OCI-LY1 (cell line): Measurements from ENCODE around the gene RASGEF1B.

ENCODE experiments used
- H2AFZ ChIP-seq: fragments of 200-600 bp; sonication (generic), shearing (Covaris generic); 2 replicates; pipeline ENCODE4 v1.6.0; 2014; ENCODE audit warnings: antibody characterized with exemption, mild to moderate bottlenecking, low read length
- H3F3A ChIP-seq: fragments of 200-600 bp; sonication (generic), shearing (Covaris generic); 2 replicates; pipeline ENCODE4 v1.6.0; 2014; ENCODE audit warnings: mild to moderate bottlenecking, antibody characterized with exemption, low read length, moderate library complexity; ENCODE audit not compliant: insufficient read depth
- H3K27ac ChIP-seq: fragments of 200-600 bp; sonication (generic); 2 replicates; pipeline ENCODE4 v1.5.1; 2014; ENCODE audit warnings: low read length, mixed run types, mild to moderate bottlenecking, low read depth; ENCODE audit not compliant: poor library complexity, severe bottlenecking
- H3K27me3 ChIP-seq: fragments of 200-600 bp; sonication (generic); 2 replicates; pipeline ENCODE4 v1.6.0; 2014; ENCODE audit warnings: antibody characterized with exemption, mild to moderate bottlenecking, low read length, moderate library complexity; ENCODE audit not compliant: insufficient read depth
- H3K36me3 ChIP-seq: fragments of 200-600 bp; sonication (generic); 2 replicates; pipeline ENCODE4 v1.6.1; 2014; ENCODE audit warnings: mild to moderate bottlenecking, antibody characterized with exemption, low read length, moderate library complexity, mixed read lengths; ENCODE audit not compliant: insufficient read depth
- H3K4me1 ChIP-seq: fragments of 200-600 bp; sonication (generic); 2 replicates; pipeline ENCODE4 v1.5.1; 2014; ENCODE audit warnings: mild to moderate bottlenecking, low read length, moderate library complexity; ENCODE audit not compliant: insufficient read depth, severe bottlenecking
- H3K4me2 ChIP-seq: fragments of 200-600 bp; sonication (generic), shearing (Covaris generic); 2 replicates; pipeline ENCODE4 v1.6.1; 2014; ENCODE audit warnings: low read length
- H3K4me3 ChIP-seq: fragments of 200-600 bp; sonication (generic); 2 replicates; pipeline ENCODE4 v1.5.1; 2014; ENCODE audit warnings: low read length, low read depth, mild to moderate bottlenecking, mixed read lengths; ENCODE audit not compliant: poor library complexity, severe bottlenecking
- H3K79me2 ChIP-seq: fragments of 200-600 bp; shearing (Covaris generic); 2 replicates; pipeline ENCODE4 v1.6.1; 2016; ENCODE audit warnings: mixed run types, low read length, mixed read lengths; ENCODE audit not compliant: insufficient read depth
- H3K9ac ChIP-seq: fragments of 200-600 bp; sonication (generic), shearing (Covaris generic); 2 replicates; pipeline ENCODE4 v1.6.1; 2014; ENCODE audit warnings: mild to moderate bottlenecking, low read length, mixed read lengths
- H3K9me2 ChIP-seq: fragments of 200-600 bp; sonication (generic), shearing (Covaris generic); 2 replicates; pipeline ENCODE4 v1.6.1; 2014; ENCODE audit warnings: low read depth, mild to moderate bottlenecking, low read length, mixed read lengths
- H3K9me3 ChIP-seq: fragments of 200-600 bp; shearing (Covaris generic); 2 replicates; pipeline ENCODE4 v1.6.1; 2014; ENCODE audit warnings: low read length, mixed read lengths
- H4K20me1 ChIP-seq: fragments of 200-600 bp; sonication (generic), shearing (Covaris generic); 2 replicates; pipeline ENCODE4 v1.6.0; 2016; ENCODE audit warnings: mild to moderate bottlenecking, low read length; ENCODE audit not compliant: insufficient read depth
- EZH2 ChIP-seq: fragments of 200-600 bp; sonication (generic), shearing (Covaris generic); IDR thresholded peaks from 2 replicates; pipeline ENCODE4 v1.8.0; 2017; ENCODE audit warnings: borderline replicate concordance, mixed run types, mild to moderate bottlenecking, antibody characterized with exemption, low read length, moderate library complexity, mixed read lengths
- TF ChIP-seq, protein P1 (sequence below): fragments of 200-600 bp; sonication (generic), shearing (Covaris generic); IDR thresholded peaks from 2 replicates; pipeline ENCODE4 v1.5.1; 2017; ENCODE audit warnings: mild to moderate bottlenecking, antibody characterized with exemption, low read length, moderate library complexity, mixed read lengths

The RASGEF1B gene

DNA sequence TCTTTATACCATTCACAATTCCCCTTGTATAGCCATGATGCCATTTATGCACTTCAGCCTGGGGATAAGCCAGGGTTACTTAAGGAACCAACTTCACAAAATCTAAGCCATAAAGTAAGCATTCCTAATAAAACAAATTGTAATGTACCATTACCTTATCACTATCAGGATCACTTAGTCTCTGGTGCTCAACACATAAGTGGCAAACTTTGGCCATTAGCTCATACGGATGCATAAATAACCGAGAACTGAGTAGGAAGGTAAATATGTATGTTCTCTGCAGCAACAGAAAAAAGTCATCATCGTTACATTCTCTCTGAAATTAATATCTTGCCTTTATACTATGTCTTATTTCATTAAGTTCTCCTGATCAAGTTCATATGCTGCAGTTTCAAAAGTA is 14.4 kb downstream of the RASGEF1B start:
- H3K9ac ChIP-seq: no peak overlapping the region
- no peaks in the 10 kb centered on the region for H3K9me2 ChIP-seq
- peaks cover 83% of the 10 kb centered on the region for H3K36me3 ChIP-seq
- no peaks in the 10 kb centered on the region for H3K27me3 ChIP-seq
- H3F3A ChIP-seq: no peaks in the 10 kb centered on the region
- no peak overlapping the region for H3K4me2 ChIP-seq
- no peak overlapping the region for H3K4me3 ChIP-seq
- H4K20me1 ChIP-seq: peaks cover 4% of the 10 kb centered on the region; the same call in 1 of the 2 replicates
- no peak overlapping the region for H2AFZ ChIP-seq
- H3K4me1 ChIP-seq: peaks cover 23% of the 10 kb centered on the region
- no peak overlapping the region for H3K27ac ChIP-seq
- H3K9me3 ChIP-seq: no peaks in the 10 kb centered on the region
- peaks cover 37% of the 10 kb centered on the region for H3K79me2 ChIP-seq
- no peak for TF ChIP-seq EZH2
- TF ChIP-seq, protein P1, sequence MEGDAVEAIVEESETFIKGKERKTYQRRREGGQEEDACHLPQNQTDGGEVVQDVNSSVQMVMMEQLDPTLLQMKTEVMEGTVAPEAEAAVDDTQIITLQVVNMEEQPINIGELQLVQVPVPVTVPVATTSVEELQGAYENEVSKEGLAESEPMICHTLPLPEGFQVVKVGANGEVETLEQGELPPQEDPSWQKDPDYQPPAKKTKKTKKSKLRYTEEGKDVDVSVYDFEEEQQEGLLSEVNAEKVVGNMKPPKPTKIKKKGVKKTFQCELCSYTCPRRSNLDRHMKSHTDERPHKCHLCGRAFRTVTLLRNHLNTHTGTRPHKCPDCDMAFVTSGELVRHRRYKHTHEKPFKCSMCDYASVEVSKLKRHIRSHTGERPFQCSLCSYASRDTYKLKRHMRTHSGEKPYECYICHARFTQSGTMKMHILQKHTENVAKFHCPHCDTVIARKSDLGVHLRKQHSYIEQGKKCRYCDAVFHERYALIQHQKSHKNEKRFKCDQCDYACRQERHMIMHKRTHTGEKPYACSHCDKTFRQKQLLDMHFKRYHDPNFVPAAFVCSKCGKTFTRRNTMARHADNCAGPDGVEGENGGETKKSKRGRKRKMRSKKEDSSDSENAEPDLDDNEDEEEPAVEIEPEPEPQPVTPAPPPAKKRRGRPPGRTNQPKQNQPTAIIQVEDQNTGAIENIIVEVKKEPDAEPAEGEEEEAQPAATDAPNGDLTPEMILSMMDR: no peak

DNA sequence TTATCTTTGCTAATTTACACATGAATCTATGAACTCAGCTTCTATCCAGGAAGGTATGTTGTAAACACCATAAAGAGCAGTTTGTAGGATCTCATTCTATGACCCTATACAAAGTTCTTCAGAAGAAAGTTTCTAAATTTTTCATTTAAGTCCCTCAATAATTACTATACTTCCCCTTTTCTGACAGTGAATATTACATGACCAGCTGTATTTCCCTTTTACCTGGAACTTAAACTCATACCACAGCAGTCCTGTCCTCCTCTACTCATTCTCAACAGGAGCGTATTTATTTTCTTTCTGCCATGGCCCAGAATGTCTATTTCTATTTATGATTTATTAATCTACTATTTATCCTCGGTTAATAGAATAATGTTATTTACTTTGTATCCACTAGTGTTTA is 15.8 kb downstream of the RASGEF1B start:
- no peaks in the 10 kb centered on the region for H3K9me3 ChIP-seq
- H3K4me1 ChIP-seq: peaks cover 14% of the 10 kb centered on the region
- H3K9me2 ChIP-seq: no peaks in the 10 kb centered on the region
- H3K27ac ChIP-seq: no peak overlapping the region
- no peaks in the 10 kb centered on the region for H3K27me3 ChIP-seq
- H3K4me3 ChIP-seq: no peak overlapping the region
- TF ChIP-seq EZH2: no peak
- TF ChIP-seq, protein P1: no peak
- no peak overlapping the region for H2AFZ ChIP-seq
- no peaks in the 10 kb centered on the region for H3F3A ChIP-seq
- no peak overlapping the region for H3K9ac ChIP-seq
- H3K4me2 ChIP-seq: no peak overlapping the region
- peaks cover 23% of the 10 kb centered on the region for H3K79me2 ChIP-seq
- H3K36me3 ChIP-seq: peaks cover 88% of the 10 kb centered on the region
- no peaks in the 10 kb centered on the region for H4K20me1 ChIP-seq

DNA sequence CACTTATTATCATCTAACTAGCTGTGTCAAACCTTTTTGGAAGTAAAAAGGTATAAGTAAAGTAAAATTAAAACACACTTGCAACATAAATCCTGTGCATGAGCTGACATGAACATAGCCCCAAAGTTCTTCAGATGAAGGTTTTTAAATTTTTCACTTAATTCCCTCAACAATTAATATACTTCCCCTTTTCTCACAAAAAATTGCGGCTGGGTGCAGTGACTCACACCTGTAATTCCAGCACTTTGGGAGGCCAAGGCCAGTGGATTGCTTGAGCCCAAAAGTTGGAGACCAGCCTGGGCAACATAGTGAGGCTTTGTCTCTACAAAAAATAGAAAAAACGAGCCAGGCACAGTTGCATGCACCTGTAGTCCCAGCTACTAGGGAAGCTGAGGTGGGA is 16.8 kb downstream of the RASGEF1B start:
- TF ChIP-seq, protein P1: no peak
- TF ChIP-seq EZH2: no peak
- no peak overlapping the region for H3K27ac ChIP-seq

More for the DNA sequence above, 16.8 kb downstream of the RASGEF1B start:
- H3K9me2 ChIP-seq: no peaks in the 10 kb centered on the region
- H3K4me2 ChIP-seq: no peak overlapping the region
- peaks cover 13% of the 10 kb centered on the region for H3K79me2 ChIP-seq
- H3K27me3 ChIP-seq: no peaks in the 10 kb centered on the region
- no peaks in the 10 kb centered on the region for H3K9me3 ChIP-seq
- no peaks in the 10 kb centered on the region for H4K20me1 ChIP-seq
- H3K4me1 ChIP-seq: peaks cover 14% of the 10 kb centered on the region
- no peak overlapping the region for H2AFZ ChIP-seq
- no peak overlapping the region for H3K4me3 ChIP-seq
- no peaks in the 10 kb centered on the region for H3F3A ChIP-seq
- peaks cover 96% of the 10 kb centered on the region for H3K36me3 ChIP-seq
- no peak overlapping the region for H3K9ac ChIP-seq
